ENCODE data around the gene ERVK3-1. TPM values are rescaled to one million over a fixed set of nuclear protein-coding genes. Genes with fewer than 3 reads are reported as not detected.

ERVK3-1 gene
- total RNA-seq, 1 experiment from 2014 or later: 68.4 TPM

GRCh38 chr19:58294743-58295374, 10.3 kb upstream of the ERVK3-1 start:
- Mint-ChIP-seq H3K36me3 (ENCODE audit: insufficient read depth, unreplicated experiment) (peaks cover 91% of the 10 kb centered on the region), H3K27ac (ENCODE audit: unreplicated experiment) (no peak overlapping the region), H3K27me3 (ENCODE audit: unreplicated experiment) (no peaks in the 10 kb centered on the region), H3K4me3 (ENCODE audit: low read depth, unreplicated experiment) (no peak overlapping the region), H3K4me1 (ENCODE audit: low read depth, unreplicated experiment) (no peaks in the 10 kb centered on the region), H3K9me3 (ENCODE audit: low read depth, unreplicated experiment) (peaks cover 22% of the 10 kb centered on the region)
- intact Hi-C loops (cut with micrococcal nuclease; ENCODE audit: unreplicated experiment): no loop called here
- CTCF ChIA-PET: no interaction called here
- BruUV-seq (replicated peaks): no TSS peak
- TF ChIP-seq CTCF (IDR thresholded peaks at IDR 0.05; ENCODE audit: unreplicated experiment): no peak
- DNase-seq: no peak

- intact Hi-C loops (cut with micrococcal nuclease; ENCODE audit: unreplicated experiment): no loop called here
- Mint-ChIP-seq H3K4me3 (ENCODE audit: low read depth, unreplicated experiment) (no peak overlapping the region), H3K9me3 (ENCODE audit: low read depth, unreplicated experiment) (peaks cover 27% of the 10 kb centered on the region), H3K4me1 (ENCODE audit: low read depth, unreplicated experiment) (no peaks in the 10 kb centered on the region), H3K27me3 (ENCODE audit: unreplicated experiment) (no peaks in the 10 kb centered on the region), H3K36me3 (ENCODE audit: insufficient read depth, unreplicated experiment) (peaks cover 92% of the 10 kb centered on the region), H3K27ac (ENCODE audit: unreplicated experiment) (no peak overlapping the region)
- no TSS peak for BruUV-seq (replicated peaks)
- TF ChIP-seq CTCF (IDR thresholded peaks at IDR 0.05; ENCODE audit: unreplicated experiment): no peak
- DNase-seq: no peak
- CTCF ChIA-PET: no interaction called here
Measured at GRCh38 chr19:58296104-58296503, 9.1 kb upstream of the ERVK3-1 start.

- H3K4me1 Mint-ChIP-seq (ENCODE audit: low read depth, unreplicated experiment): peaks cover 9% of the 10 kb centered on the region
- intact Hi-C loops (cut with micrococcal nuclease; ENCODE audit: unreplicated experiment): no loop called here
- DNase-seq: no peak
- BruUV-seq (replicated peaks): no TSS peak
- no peak overlapping the region for H3K4me3 Mint-ChIP-seq (ENCODE audit: low read depth, unreplicated experiment)
- H3K9me3 Mint-ChIP-seq (ENCODE audit: low read depth, unreplicated experiment): peaks cover 6% of the 10 kb centered on the region
- no peak for TF ChIP-seq CTCF (IDR thresholded peaks at IDR 0.05; ENCODE audit: unreplicated experiment)
- peak overlapping the region; percentile 19 for H3K27ac Mint-ChIP-seq (ENCODE audit: unreplicated experiment)
- no peaks in the 10 kb centered on the region for H3K27me3 Mint-ChIP-seq (ENCODE audit: unreplicated experiment)
- CTCF ChIA-PET: no interaction called here
- H3K36me3 Mint-ChIP-seq (ENCODE audit: insufficient read depth, unreplicated experiment): peaks cover 72% of the 10 kb centered on the region
Measured at GRCh38 chr19:58300620-58301019, 4.6 kb upstream of the ERVK3-1 start.

- peak overlapping the region; percentile 99 for H3K4me3 Mint-ChIP-seq (ENCODE audit: low read depth, unreplicated experiment)
- CTCF ChIA-PET: no interaction called here
- intact Hi-C loops (cut with micrococcal nuclease; ENCODE audit: unreplicated experiment): no loop called here
- TF ChIP-seq CTCF (IDR thresholded peaks at IDR 0.05; ENCODE audit: unreplicated experiment): no peak
- H3K36me3 Mint-ChIP-seq (ENCODE audit: insufficient read depth, unreplicated experiment): peaks cover 71% of the 10 kb centered on the region
- no TSS peak for BruUV-seq (replicated peaks)
- no peak for DNase-seq
- H3K4me1 Mint-ChIP-seq (ENCODE audit: low read depth, unreplicated experiment): peaks cover 21% of the 10 kb centered on the region
- no peaks in the 10 kb centered on the region for H3K27me3 Mint-ChIP-seq (ENCODE audit: unreplicated experiment)
- peak overlapping the region; percentile 96 for H3K27ac Mint-ChIP-seq (ENCODE audit: unreplicated experiment)
- peaks cover 6% of the 10 kb centered on the region for H3K9me3 Mint-ChIP-seq (ENCODE audit: low read depth, unreplicated experiment)
Measured at GRCh38 chr19:58304255-58304654, 922 bp upstream of the ERVK3-1 start.

All from Calu3 (cell line).